Astrocyte (in vitro differentiated cells and primary cell): Measurements from ENCODE around the gene HS6ST1. TPM values are rescaled to one million over a fixed set of nuclear protein-coding genes. Genes with fewer than 3 reads are reported as not detected.
A peak's percentile ranks its signal among the peaks of the same experiment; 100 is the strongest.

Experiments used
- DNase-seq: peaks from one replicate; pipeline ENCODE4 v3.0.0-alpha.2; 2010; ENCODE audit warnings: low read depth
- FAIRE-seq: peaks from 2 replicates; lab custom pipeline; 2011; peaks lifted over from hg19 to GRCh38; lab: Jason Lieb, UNC
- H2AFZ ChIP-seq: 2 replicates; pipeline ENCODE4 v1.6.0; 2012; ENCODE audit warnings: low read depth, low read length, inconsistent platforms
- H3K27ac ChIP-seq: 2 replicates; pipeline ENCODE4 v1.5.1; 2011; ENCODE audit warnings: low read depth, low read length, inconsistent platforms
- H3K27me3 ChIP-seq: 2 replicates; pipeline ENCODE4 v1.6.0; 2011; ENCODE audit warnings: low read length, inconsistent platforms; ENCODE audit not compliant: insufficient read depth
- H3K36me3 ChIP-seq: 2 replicates; pipeline ENCODE4 v1.5.1; 2011; ENCODE audit warnings: low read length, inconsistent platforms; ENCODE audit not compliant: insufficient read depth
- H3K4me1 ChIP-seq: 2 replicates; pipeline ENCODE4 v1.5.1; 2011; ENCODE audit warnings: low read length, inconsistent platforms; ENCODE audit not compliant: insufficient read depth
- H3K4me2 ChIP-seq: 2 replicates; pipeline ENCODE4 v1.6.0; 2012; ENCODE audit warnings: low read length, inconsistent platforms
- H3K4me3 ChIP-seq: 2 replicates; pipeline ENCODE4 v1.5.1; 2011; ENCODE audit warnings: low read depth, mild to moderate bottlenecking, low read length, inconsistent platforms; ENCODE audit not compliant: insufficient read depth
- H3K79me2 ChIP-seq: 2 replicates; pipeline ENCODE4 v1.6.0; 2012; ENCODE audit warnings: mild to moderate bottlenecking, low read length, inconsistent platforms; ENCODE audit not compliant: insufficient read depth
- H3K9ac ChIP-seq: 2 replicates; pipeline ENCODE4 v1.6.0; 2012; ENCODE audit warnings: mild to moderate bottlenecking, low read length, inconsistent platforms
- H3K9me3 ChIP-seq: 2 replicates; pipeline ENCODE4 v1.5.1; 2012; ENCODE audit warnings: low read depth, mild to moderate bottlenecking, low read length, inconsistent platforms; ENCODE audit not compliant: insufficient read depth
- H4K20me1 ChIP-seq: 2 replicates; pipeline ENCODE4 v1.6.0; 2012; ENCODE audit warnings: low read length, inconsistent platforms; ENCODE audit not compliant: insufficient read depth
- H3K27ac Mint-ChIP-seq: one replicate; pipeline ENCODE4 v1.8.0; 2021; ENCODE audit warnings: mild to moderate bottlenecking, mixed read lengths; ENCODE audit not compliant: unreplicated experiment
- H3K27me3 Mint-ChIP-seq: one replicate; pipeline ENCODE4 v1.8.0; 2021; ENCODE audit warnings: low read depth, mixed read lengths; ENCODE audit not compliant: unreplicated experiment
- H3K36me3 Mint-ChIP-seq: one replicate; pipeline ENCODE4 v1.8.0; 2021; ENCODE audit warnings: low read depth, mixed read lengths; ENCODE audit not compliant: unreplicated experiment
- H3K4me1 Mint-ChIP-seq: one replicate; pipeline ENCODE4 v1.8.0; 2021; ENCODE audit warnings: low read depth, mixed read lengths; ENCODE audit not compliant: unreplicated experiment
- H3K4me3 Mint-ChIP-seq: one replicate; pipeline ENCODE4 v1.8.0; 2021; ENCODE audit warnings: mild to moderate bottlenecking, moderate library complexity, mixed read lengths; ENCODE audit not compliant: unreplicated experiment
- H3K9me3 Mint-ChIP-seq: one replicate; pipeline ENCODE4 v1.8.0; 2021; ENCODE audit warnings: mild to moderate bottlenecking, mixed read lengths; ENCODE audit not compliant: unreplicated experiment
- EZH2 ChIP-seq: IDR thresholded peaks from 2 replicates; pipeline ENCODE4 v1.6.1; 2012; ENCODE audit warnings: mild to moderate bottlenecking, low read length, inconsistent platforms; ENCODE audit not compliant: insufficient read depth
- total RNA-seq: library from RNA; stranded (reverse); gene quantifications from 2 replicates; pipeline ENCODE4 v1.2.1, GENCODE V29; 2021
- TF ChIP-seq, protein P1 (sequence below): IDR thresholded peaks from 2 replicates; pipeline ENCODE4 v1.5.1; 2011; ENCODE audit warnings: low read depth, mild to moderate bottlenecking, inconsistent platforms, low read length, moderate library complexity; ENCODE audit not compliant: insufficient read depth

The HS6ST1 gene
- total RNA-seq, 1 donor from 2014 or later: 20.5 TPM

DNA sequence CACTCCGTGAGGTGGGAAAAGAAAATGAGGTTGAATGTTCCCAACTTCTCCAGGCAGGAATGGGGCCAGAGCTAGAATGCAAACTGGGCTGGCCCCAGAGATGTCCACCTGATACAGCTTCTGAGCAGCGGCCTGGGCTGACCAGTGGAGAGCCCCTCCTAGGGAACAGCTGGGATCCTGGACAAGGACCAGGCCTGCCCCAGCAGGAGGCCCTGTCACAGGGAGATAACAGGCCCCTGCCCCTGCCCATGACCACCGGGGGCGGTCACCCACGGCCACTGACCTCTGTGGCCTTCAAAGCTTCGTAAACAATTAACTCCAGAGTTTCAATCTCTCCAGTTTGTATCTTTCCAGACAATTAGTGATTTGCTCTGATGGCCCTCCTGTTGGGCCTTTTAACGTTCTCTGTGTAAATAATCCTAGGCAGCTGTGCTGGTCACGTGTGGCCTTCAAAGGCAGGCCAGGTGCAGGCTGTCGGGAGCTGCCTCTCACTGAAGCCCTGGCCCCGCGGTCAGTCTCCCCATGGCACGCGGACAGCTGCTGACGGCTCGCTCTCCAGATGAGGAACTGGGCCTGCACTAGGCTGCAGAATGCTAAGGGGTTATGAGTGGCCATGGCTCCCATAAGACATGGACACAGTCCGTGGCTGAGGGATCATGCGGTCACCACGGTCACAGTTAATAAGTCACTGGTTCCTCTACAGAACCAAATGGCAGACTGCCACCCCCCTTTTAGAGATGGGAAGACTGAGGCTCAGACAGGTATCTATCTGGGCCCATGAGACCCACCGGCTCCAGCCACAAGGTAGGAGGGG lies 9.2 kb downstream of the HS6ST1 start:
- Mint-ChIP-seq H3K27ac (no peak overlapping the region), H3K4me1 (peaks cover 24% of the 10 kb centered on the region), H3K9me3 (no peaks in the 10 kb centered on the region), H3K36me3 (peaks cover 7% of the 10 kb centered on the region), H3K4me3 (no peak overlapping the region), H3K27me3 (peaks cover 3% of the 10 kb centered on the region)
- Histone ChIP-seq H3K4me3 (no peak overlapping the region), H3K9ac (no peak overlapping the region), H3K79me2 (peaks cover 95% of the 10 kb centered on the region), H3K4me2 (no peak overlapping the region), H3K36me3 (no peaks in the 10 kb centered on the region), H3K27ac (no peak overlapping the region), H3K27me3 (no peaks in the 10 kb centered on the region), H2AFZ (no peak overlapping the region), H3K4me1 (peaks cover 25% of the 10 kb centered on the region), H3K9me3 (no peaks in the 10 kb centered on the region), H4K20me1 (peaks cover 97% of the 10 kb centered on the region)
- no peak for TF ChIP-seq EZH2
- TF ChIP-seq, protein P1, sequence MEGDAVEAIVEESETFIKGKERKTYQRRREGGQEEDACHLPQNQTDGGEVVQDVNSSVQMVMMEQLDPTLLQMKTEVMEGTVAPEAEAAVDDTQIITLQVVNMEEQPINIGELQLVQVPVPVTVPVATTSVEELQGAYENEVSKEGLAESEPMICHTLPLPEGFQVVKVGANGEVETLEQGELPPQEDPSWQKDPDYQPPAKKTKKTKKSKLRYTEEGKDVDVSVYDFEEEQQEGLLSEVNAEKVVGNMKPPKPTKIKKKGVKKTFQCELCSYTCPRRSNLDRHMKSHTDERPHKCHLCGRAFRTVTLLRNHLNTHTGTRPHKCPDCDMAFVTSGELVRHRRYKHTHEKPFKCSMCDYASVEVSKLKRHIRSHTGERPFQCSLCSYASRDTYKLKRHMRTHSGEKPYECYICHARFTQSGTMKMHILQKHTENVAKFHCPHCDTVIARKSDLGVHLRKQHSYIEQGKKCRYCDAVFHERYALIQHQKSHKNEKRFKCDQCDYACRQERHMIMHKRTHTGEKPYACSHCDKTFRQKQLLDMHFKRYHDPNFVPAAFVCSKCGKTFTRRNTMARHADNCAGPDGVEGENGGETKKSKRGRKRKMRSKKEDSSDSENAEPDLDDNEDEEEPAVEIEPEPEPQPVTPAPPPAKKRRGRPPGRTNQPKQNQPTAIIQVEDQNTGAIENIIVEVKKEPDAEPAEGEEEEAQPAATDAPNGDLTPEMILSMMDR: no peak
- no peak for FAIRE-seq
- peak; percentile 18 for DNase-seq

DNA sequence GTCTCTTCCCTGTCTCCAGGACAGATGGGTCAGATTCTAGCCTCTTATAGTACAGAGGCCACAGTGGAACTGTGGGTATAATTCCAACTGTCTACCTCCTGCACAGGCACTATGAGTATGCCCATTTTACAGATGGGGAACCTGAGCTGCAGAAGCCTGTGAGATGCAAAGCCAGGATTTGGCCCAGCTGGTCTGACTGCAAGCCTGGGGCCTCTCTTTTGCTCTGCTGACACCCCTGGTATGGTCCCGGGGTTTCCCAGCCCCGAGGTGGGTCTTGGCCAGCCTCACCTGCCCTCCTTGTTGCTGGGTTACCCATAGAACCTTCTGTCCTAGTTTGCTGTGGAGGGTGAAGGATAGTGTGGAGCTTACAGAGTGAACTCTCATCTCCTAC lies 9.8 kb downstream of the HS6ST1 start:
- H3K4me3 ChIP-seq: no peak overlapping the region
- no peak overlapping the region for H3K27ac Mint-ChIP-seq
- DNase-seq (no peak), FAIRE-seq (no peak)
- no peaks in the 10 kb centered on the region for H3K27me3 ChIP-seq
- no peaks in the 10 kb centered on the region for H3K9me3 Mint-ChIP-seq
- H3K9ac ChIP-seq: no peak overlapping the region
- TF ChIP-seq, protein P1: no peak
- no peak for TF ChIP-seq EZH2
- no peak overlapping the region for H3K4me2 ChIP-seq
- H2AFZ ChIP-seq: no peak overlapping the region
- peaks cover 97% of the 10 kb centered on the region for H4K20me1 ChIP-seq
- no peak overlapping the region for H3K4me3 Mint-ChIP-seq
- peaks cover 7% of the 10 kb centered on the region for H3K36me3 Mint-ChIP-seq
- H3K27ac ChIP-seq: no peak overlapping the region
- peaks cover 25% of the 10 kb centered on the region for H3K4me1 ChIP-seq
- peaks cover 95% of the 10 kb centered on the region for H3K79me2 ChIP-seq
- peaks cover 24% of the 10 kb centered on the region for H3K4me1 Mint-ChIP-seq
- no peaks in the 10 kb centered on the region for H3K36me3 ChIP-seq
- no peaks in the 10 kb centered on the region for H3K9me3 ChIP-seq
- peaks cover 3% of the 10 kb centered on the region for H3K27me3 Mint-ChIP-seq

DNA sequence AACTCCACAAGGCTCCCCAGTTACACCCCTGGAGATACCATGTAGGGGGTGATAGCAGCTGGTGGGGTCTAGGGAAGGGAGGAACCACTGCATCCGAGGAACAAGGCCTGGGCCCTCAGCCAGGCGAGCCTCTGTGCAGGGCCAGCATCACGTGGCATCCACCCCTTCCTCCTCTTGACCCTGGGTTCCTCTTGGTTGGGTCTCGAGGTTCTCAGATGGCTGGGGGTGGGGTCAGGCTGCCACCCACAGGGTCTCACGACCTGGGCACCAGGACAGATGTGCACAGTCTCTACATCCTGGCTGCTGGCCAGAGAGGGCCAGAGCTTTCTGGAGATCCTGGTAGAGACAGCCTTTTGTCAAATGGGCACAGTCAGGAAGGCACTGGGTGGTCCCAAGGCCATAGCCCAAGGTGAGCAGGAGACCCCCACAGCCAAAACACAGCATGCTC lies 10.4 kb downstream of the HS6ST1 start:
- peaks cover 96% of the 10 kb centered on the region for H4K20me1 ChIP-seq

More for the DNA sequence above, 10.4 kb downstream of the HS6ST1 start:
- Histone ChIP-seq H3K9me3 (no peaks in the 10 kb centered on the region), H3K4me3 (no peak overlapping the region), H2AFZ (no peak overlapping the region), H3K27me3 (no peaks in the 10 kb centered on the region), H3K4me2 (no peak overlapping the region), H3K4me1 (peaks cover 25% of the 10 kb centered on the region), H3K27ac (no peak overlapping the region), H3K79me2 (peaks cover 94% of the 10 kb centered on the region), H3K36me3 (no peaks in the 10 kb centered on the region), H3K9ac (no peak overlapping the region)
- H3K27me3 Mint-ChIP-seq: peaks cover 3% of the 10 kb centered on the region
- DNase-seq (no peak), FAIRE-seq (no peak)
- peaks cover 21% of the 10 kb centered on the region for H3K4me1 Mint-ChIP-seq
- H3K9me3 Mint-ChIP-seq: no peaks in the 10 kb centered on the region
- H3K36me3 Mint-ChIP-seq: peaks cover 6% of the 10 kb centered on the region
- no peak overlapping the region for H3K4me3 Mint-ChIP-seq
- peak overlapping the region; percentile 7 for H3K27ac Mint-ChIP-seq
- TF ChIP-seq, protein P1: no peak
- no peak for TF ChIP-seq EZH2
